ENCODE measurements around the gene MFN1.

MFN1 gene

GRCh38 chr3:179432021-179432420 lies 84.5 kb downstream of the MFN1 start:
- no peak for DNase-seq (ENCODE audit: low spot score)

DNA sequence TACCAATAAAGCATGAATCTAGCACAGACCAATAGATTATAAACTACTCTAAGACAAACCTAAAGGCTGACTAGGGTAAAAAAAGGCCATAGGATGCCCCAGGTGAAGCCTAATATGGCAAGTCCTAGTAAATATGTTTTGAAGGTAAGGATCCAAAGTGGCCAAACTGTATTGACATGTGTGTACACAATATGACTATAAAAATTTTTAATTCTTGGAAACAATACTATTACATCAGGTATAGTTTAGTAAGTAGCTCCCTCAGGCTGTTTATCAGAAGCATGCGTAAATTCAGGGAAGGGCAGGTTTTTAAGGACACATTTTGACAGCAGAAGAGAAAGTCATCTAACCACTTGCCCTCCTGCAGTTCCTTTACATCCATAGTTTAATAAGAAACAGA lies 84.9 kb downstream of the MFN1 start:
- no peak for DNase-seq (ENCODE audit: low spot score)

GRCh38 chr3:179436517-179436916 lies 89.0 kb downstream of the MFN1 start:
- no peak for DNase-seq (ENCODE audit: low spot score)

DNA sequence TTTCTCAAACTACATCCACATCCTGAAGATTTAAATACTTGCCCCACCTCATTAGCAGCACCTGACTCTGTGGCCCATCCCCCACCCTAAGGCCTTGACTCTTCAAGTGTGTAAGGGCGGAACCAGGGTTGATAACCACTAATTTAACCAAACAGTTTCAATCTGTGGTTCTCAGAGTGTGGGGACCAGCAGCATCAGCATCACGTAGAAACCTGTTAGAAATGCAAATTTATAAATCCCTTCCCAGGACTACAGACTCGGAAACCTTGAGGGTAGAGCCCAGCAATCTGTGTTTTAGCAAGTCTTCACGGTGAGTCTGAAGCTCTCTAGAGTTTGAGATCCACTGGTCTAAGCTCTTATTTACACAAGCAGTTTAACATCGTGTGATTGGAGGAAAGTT lies 91.3 kb downstream of the MFN1 start:
- DNase-seq (ENCODE audit: low spot score) = no peak
